Measurements from ENCODE around the gene NID1. TPM values are rescaled to one million over a fixed set of nuclear protein-coding genes. Genes with fewer than 3 reads are reported as not detected.

Gene NID1
- total and polyA plus RNA-seq, 2 of the 4 experiments (the other 2 are of a cell fraction), result 21.9 to 83.3 TPM

- Histone ChIP-seq H3K4ac (ENCODE audit: low read depth, low read length) (no peak overlapping the region), H2BK5ac (ENCODE audit: low read depth, low read length, poor library complexity, severe bottlenecking) (no peak overlapping the region), H2BK20ac (ENCODE audit: low read depth, low read length) (no peak overlapping the region), H2AFZ (replicated peaks; ENCODE audit: low read length, poor library complexity) (no peak overlapping the region), H3K9me3 (ENCODE audit: control insufficient read depth, insufficient read depth, low read length) (peaks cover 5% of the 10 kb centered on the region), H3K9ac (ENCODE audit: low read depth, low read length) (no peak overlapping the region), H3K79me1 (ENCODE audit: low read depth in 1 of 2, low read length in 2 of 2) (peaks cover 4 to 15% of the 10 kb centered on the region in 2 experiments; a peak in 3 of 4 replicates), H3K4me3 (ENCODE audit: insufficient read depth, low read depth, low read length) (no peak overlapping the region), H4K20me1 (ENCODE audit: insufficient read depth, low read length) (no peaks in the 10 kb centered on the region), H4K91ac (ENCODE audit: insufficient read depth, low read depth, low read length) (no peak overlapping the region), H3K56ac (ENCODE audit: extremely low read depth, insufficient read depth, low read length) (no peak overlapping the region), H3K27ac (ENCODE audit: insufficient read depth, low read length) (no peak overlapping the region), H3K36me3 (ENCODE audit: control insufficient read depth, insufficient read depth, low read length) (peaks cover 36% of the 10 kb centered on the region), H4K5ac (ENCODE audit: low read depth, low read length) (no peak overlapping the region), H3K14ac (replicated peaks; ENCODE audit: low read depth, low read length) (no peak overlapping the region), H2BK120ac (ENCODE audit: low read depth, low read length) (no peak overlapping the region), H2AK9ac (replicated peaks; ENCODE audit: low read depth, low read length, poor library complexity) (no peak overlapping the region), H3K4me1 (ENCODE audit: control insufficient read depth, insufficient read depth, low read length) (peaks cover 8% of the 10 kb centered on the region), H4K8ac (ENCODE audit: low read depth in 2 of 2, low read length in 2 of 2) (no peak overlapping the region), H3K18ac (ENCODE audit: low read depth, low read length) (no peak overlapping the region), H3K4me2 (ENCODE audit: low read depth, low read length) (no peak overlapping the region), H2BK15ac (ENCODE audit: low read depth, low read length) (no peak overlapping the region), H3K23ac (ENCODE audit: low read depth, low read length) (no peak overlapping the region), H3K9me1 (ENCODE audit: insufficient read depth, low read length) (peaks cover 9% of the 10 kb centered on the region), H2AK5ac (ENCODE audit: low read depth, low read length) (0 out of 2 replicates have a peak overlapping the region, but pooled peaks have one; percentile 33), H3K27me3 (ENCODE audit: control insufficient read depth, insufficient read depth, low read length) (no peaks in the 10 kb centered on the region)
- TF ChIP-seq NFE2L2 (IDR thresholded peaks at IDR 0.05; ENCODE audit: low read depth, low read length), result no peak
- no peak for TF ChIP-seq MAFK (IDR thresholded peaks at IDR 0.05; ENCODE audit: low read depth, low read length)
- TF ChIP-seq CHD1 (IDR thresholded peaks at IDR 0.05; ENCODE audit: low read depth, low read length), result no peak
- TF ChIP-seq RFX5 (IDR thresholded peaks at IDR 0.05; ENCODE audit: low read depth, low read length), result no peak
- no peak for TF ChIP-seq BHLHE40 (IDR thresholded peaks at IDR 0.05; ENCODE audit: low read depth, low read length)
- no peak for TF ChIP-seq USF2 (IDR thresholded peaks at IDR 0.05; ENCODE audit: low read depth, low read length)
- TF ChIP-seq FOS (IDR thresholded peaks at IDR 0.05; ENCODE audit: low read depth, low read length), result no peak
- no peak for TF ChIP-seq ELK1 (IDR thresholded peaks at IDR 0.05; ENCODE audit: borderline replicate concordance, low read depth, low read length)
- no peak for TF ChIP-seq SMC3 (IDR thresholded peaks at IDR 0.05; ENCODE audit: low read depth, low read length)
- TF ChIP-seq RAD21 (IDR thresholded peaks at IDR 0.05; ENCODE audit: low read length), result no peak
- no peak for TF ChIP-seq MAZ (IDR thresholded peaks at IDR 0.05; ENCODE audit: borderline replicate concordance, low read depth, low read length)
- TF ChIP-seq, protein P1, sequence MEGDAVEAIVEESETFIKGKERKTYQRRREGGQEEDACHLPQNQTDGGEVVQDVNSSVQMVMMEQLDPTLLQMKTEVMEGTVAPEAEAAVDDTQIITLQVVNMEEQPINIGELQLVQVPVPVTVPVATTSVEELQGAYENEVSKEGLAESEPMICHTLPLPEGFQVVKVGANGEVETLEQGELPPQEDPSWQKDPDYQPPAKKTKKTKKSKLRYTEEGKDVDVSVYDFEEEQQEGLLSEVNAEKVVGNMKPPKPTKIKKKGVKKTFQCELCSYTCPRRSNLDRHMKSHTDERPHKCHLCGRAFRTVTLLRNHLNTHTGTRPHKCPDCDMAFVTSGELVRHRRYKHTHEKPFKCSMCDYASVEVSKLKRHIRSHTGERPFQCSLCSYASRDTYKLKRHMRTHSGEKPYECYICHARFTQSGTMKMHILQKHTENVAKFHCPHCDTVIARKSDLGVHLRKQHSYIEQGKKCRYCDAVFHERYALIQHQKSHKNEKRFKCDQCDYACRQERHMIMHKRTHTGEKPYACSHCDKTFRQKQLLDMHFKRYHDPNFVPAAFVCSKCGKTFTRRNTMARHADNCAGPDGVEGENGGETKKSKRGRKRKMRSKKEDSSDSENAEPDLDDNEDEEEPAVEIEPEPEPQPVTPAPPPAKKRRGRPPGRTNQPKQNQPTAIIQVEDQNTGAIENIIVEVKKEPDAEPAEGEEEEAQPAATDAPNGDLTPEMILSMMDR (conservative IDR thresholded peaks at IDR 0.05; ENCODE audit: low read depth, low read length), result no peak
- no peak for TF ChIP-seq POLR2A (IDR thresholded peaks at IDR 0.05; ENCODE audit: low read depth, low read length)
- no peak for TF ChIP-seq RCOR1 (IDR thresholded peaks at IDR 0.05; ENCODE audit: insufficient replicate concordance, low read length)
- TF ChIP-seq CEBPB (IDR thresholded peaks at IDR 0.05; ENCODE audit: low read depth, low read length), result no peak
- no peak for TF ChIP-seq MXI1 (IDR thresholded peaks at IDR 0.05; ENCODE audit: borderline replicate concordance, low read depth, low read length)
- POLR2A ChIA-PET (ENCODE audit: unreplicated experiment), result no interaction called here
- CTCF ChIA-PET, result interaction anchor here (2.3 kb wide), 1 partner anchor 24 kb away, joined by 6 read pairs; no protein-coding TSS in a partner anchor
- in situ Hi-C loops (cut with MboI; ENCODE audit: low sequenced_read_pairs), result no loop called here
- WGBS, 2 experiments (ENCODE audit: extremely low coverage in 2 of 2, insufficient read length in 1 of 2), result 81% methylated on average over 2 of the region's 3 CpGs; no CpG with 5 or more reads in 1 of the 2 experiments
- DNase-seq (no peak), ATAC-seq (ENCODE audit: low read depth) (no peak)
- BruUV-seq (replicated peaks), result no TSS peak
- intact Hi-C loops (cut with micrococcal nuclease), result no loop called here
- dilution Hi-C loops (cut with HindIII; ENCODE audit: low sequenced_read_pairs, unreplicated experiment), result no loop called here
Observed at GRCh38 chr1:235995511-235995910, 69.4 kb downstream of the NID1 start.
